Neural cell (in vitro differentiated cells): ENCODE measurements around the gene ARSJ.

Source experiments
- CTCF ChIP-seq: fragments of 450-650 bp; IDR thresholded peaks from 2 replicates; pipeline ENCODE4 v1.5.1; 2014; ENCODE audit warnings: antibody characterized with exemption, mild to moderate bottlenecking, moderate library complexity; ENCODE audit not compliant: poor library complexity, severe bottlenecking
- EZH2 ChIP-seq: fragments of 200-600, 300-800 bp; shearing (Covaris generic), sonication (generic); IDR thresholded peaks from 2 replicates; pipeline ENCODE4 v1.6.1; 2014; ENCODE audit warnings: antibody characterized with exemption, low read length, borderline replicate concordance, mild to moderate bottlenecking; ENCODE audit not compliant: insufficient read depth, poor library complexity, severe bottlenecking
- MXI1 ChIP-seq: fragments of 450-650 bp; conservative IDR thresholded peaks from 2 replicates; pipeline ENCODE4 v1.6.1; 2014; ENCODE audit warnings: antibody characterized with exemption, mild to moderate bottlenecking; ENCODE audit not compliant: poor library complexity, severe bottlenecking

GRCh38 chr4:113969709-113970334 is 9.6 kb downstream of the ARSJ start:
- TF ChIP-seq CTCF = no peak
- no peak for TF ChIP-seq EZH2
- no peak for TF ChIP-seq MXI1
